Stomach (tissue), 4 donors: ENCODE measurements around the gene C3orf22.

Source experiments
- POLR2AphosphoS5 ChIP-seq, 3 donors: sonication (generic); formaldehyde crosslinking; IDR thresholded peaks; one replicate each; pipeline ENCODE4 v1.6.1; 2016; ENCODE audit warnings: antibody characterized with exemption in 3 of 3
- TF ChIP-seq, protein P1 (sequence below), 7 experiments: fragments of 450-650 bp in 4 of 7; fragments of 200-600 bp in 3 of 7; sonication (generic) in 3 of 7; IDR thresholded peaks; one replicate each; pipeline ENCODE4 v1.5.1; 2016 to 2019; ENCODE audit warnings: antibody characterized with exemption in 7 of 7, control low read depth in 2 of 7, mild to moderate bottlenecking in 1 of 7

- TF ChIP-seq, protein P1, sequence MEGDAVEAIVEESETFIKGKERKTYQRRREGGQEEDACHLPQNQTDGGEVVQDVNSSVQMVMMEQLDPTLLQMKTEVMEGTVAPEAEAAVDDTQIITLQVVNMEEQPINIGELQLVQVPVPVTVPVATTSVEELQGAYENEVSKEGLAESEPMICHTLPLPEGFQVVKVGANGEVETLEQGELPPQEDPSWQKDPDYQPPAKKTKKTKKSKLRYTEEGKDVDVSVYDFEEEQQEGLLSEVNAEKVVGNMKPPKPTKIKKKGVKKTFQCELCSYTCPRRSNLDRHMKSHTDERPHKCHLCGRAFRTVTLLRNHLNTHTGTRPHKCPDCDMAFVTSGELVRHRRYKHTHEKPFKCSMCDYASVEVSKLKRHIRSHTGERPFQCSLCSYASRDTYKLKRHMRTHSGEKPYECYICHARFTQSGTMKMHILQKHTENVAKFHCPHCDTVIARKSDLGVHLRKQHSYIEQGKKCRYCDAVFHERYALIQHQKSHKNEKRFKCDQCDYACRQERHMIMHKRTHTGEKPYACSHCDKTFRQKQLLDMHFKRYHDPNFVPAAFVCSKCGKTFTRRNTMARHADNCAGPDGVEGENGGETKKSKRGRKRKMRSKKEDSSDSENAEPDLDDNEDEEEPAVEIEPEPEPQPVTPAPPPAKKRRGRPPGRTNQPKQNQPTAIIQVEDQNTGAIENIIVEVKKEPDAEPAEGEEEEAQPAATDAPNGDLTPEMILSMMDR (IDR thresholded peaks at IDR 0.05) = no peak
- TF ChIP-seq POLR2AphosphoS5 (IDR thresholded peaks at IDR 0.05) = no peak
Observed at GRCh38 chr3:126544596-126545281, 14.0 kb downstream of the C3orf22 start.
